Stimulated activated CD8-positive, alpha-beta memory T cell treated with anti-CD3 and anti-CD28 coated beads, Interleukin-7, amount 100 ng/mL, for 4 hours (primary cell): Measurements from ENCODE around the gene MED20.
"Not testable (repeated sequence)": the region's sequence is repeated elsewhere in the genome, so short reads cannot be mapped to it uniquely, and the experiment has no call there.

Experiments used
- DNase-seq, 2 donors: peaks; one replicate each; pipeline ENCODE4 v3.0.0-alpha.2; 2020; ENCODE audit warnings: low read depth in 2 of 2

The MED20 gene

GRCh38 chr6:41920921-41921711 is at the start of gene MED20, which contains the start of gene BYSL:
TSS of gene MED20 (minus strand) at chr6:41921139. CDS start at chr6:41921018, 121 bp downstream.
TSS of gene BYSL (plus strand) at chr6:41921499. CDS start at chr6:41921563, 64 bp downstream.
- DNase-seq = peak; percentile 88 to 91

DNA sequence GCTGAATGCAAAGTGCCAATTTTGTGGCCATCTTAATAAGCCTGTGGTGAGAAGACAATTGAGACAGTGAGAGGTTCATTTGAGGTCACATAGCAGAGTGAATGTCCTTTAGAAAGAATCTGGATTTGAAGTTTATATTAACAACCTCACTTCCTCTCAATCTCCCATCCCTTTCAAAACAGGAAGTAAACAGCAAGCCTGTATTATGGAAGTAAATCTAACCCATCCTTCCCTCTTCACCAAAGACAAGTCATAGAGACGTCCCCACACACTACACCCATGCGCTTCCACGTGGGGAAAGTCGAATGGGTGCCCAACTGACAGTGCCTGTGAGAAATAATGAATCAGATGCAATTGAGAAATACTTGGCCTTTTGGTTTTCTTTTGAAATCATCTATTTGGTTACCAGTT is 49.5 kb upstream of the MED20 start:
- peak; percentile 38 to 55 for DNase-seq

- DNase-seq = no peak
These were observed 46.7 kb upstream of the MED20 start for GRCh38 chr6:41967312-41968287.

GRCh38 chr6:41966961-41967311 is 46.0 kb upstream of the MED20 start:
- no peak for DNase-seq

DNA sequence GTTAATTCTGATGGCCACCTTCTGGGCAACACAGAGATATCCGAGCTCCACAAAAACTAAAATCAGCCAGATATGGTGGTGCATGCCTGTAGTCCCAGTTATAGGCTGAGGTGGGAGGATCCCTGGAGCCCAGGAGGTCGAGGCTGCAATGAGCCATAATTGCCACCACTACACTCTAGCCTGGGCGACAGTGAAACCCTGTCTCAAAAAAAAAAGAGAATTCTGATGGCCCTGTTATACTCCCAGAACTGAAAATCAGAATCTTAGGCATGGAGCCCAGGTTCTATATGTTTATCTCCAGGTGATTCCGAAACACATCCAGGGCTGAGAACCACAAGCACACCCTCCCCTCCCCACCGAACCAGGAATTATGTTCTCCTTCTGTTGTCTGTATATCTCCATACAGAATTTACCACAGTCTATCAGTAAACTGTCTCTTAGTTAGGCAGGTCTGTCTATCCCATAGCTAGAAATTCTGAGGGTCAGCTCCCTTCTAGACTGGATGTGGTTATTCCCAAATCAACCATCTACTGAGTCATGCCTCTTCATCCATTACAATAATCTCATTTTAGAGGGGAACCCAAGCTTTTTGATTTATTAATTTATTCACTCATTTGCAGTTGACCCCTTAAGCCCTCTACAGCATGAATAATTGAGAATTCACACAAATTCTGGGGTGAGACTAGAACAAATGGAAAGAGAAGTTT is 45.4 kb upstream of the MED20 start:
- DNase-seq = no peak

GRCh38 chr6:41965429-41966213 is 44.7 kb upstream of the MED20 start:
- DNase-seq = no peak

- no peak for DNase-seq
These were observed 43.4 kb upstream of the MED20 start for GRCh38 chr6:41964201-41964887.

GRCh38 chr6:41963371-41963770 is 42.4 kb upstream of the MED20 start:
- no peak for DNase-seq

GRCh38 chr6:41960028-41960427 is 39.1 kb upstream of the MED20 start:
- no peak for DNase-seq

DNA sequence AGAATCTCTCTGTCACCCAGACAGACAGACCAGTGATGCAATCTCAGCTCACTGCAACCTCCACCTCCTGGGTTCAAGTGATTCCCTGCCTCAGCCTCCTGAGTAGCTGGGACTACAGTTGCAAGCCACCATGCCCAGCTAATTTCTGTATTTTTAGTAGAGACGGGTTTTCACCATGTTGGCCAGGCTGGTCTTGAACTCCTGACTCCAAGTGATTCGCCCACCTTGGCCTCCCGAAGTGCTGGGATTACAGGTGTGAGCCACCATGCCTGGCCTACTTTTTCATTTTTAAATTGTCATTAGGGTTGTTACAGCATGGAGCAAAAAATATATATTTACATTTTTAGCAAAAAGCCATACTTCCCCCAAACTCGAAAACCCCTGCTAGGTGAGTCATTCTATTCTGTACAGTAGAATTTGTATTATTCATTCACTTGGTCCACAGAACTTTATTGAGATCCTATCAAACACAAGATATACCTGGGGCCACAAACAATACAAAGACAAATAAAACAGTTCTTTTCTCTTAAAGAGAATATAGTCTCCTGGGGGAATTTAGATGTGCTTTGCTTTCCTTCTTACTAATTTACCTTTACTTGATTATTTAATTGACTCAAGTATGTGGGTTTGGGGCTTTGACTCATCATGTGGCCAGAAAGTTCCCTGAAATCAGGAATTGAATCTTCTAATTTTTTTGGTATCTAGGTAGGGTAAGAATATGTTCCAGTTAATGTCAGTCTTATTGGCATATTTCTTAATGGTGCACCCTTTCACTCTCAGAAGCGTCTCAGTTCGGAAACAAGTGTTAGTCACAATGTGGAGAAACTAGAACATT is 37.3 kb upstream of the MED20 start:
- no peak for DNase-seq

- DNase-seq = no peak
These were observed 36.2 kb upstream of the MED20 start for GRCh38 chr6:41957117-41957516.

DNA sequence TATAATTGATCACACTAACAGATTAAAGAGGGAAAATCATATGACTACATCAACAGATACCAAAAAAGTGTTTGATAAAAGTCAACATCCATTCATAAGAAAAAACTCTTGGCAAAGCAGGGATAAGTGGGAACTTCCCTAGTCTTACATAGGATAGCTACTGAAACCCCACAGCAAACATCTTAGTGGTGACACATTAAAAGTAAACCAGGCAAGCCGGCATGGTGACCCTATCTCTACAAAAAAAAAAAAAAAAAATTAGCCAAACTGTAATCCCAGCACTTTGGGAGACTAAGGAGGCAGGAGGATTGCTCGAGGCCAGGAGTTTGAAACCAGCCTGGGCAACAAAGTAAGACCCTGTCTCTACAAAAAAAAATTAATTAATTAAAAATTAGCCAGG is 34.5 kb upstream of the MED20 start:
- no peak for DNase-seq

DNA sequence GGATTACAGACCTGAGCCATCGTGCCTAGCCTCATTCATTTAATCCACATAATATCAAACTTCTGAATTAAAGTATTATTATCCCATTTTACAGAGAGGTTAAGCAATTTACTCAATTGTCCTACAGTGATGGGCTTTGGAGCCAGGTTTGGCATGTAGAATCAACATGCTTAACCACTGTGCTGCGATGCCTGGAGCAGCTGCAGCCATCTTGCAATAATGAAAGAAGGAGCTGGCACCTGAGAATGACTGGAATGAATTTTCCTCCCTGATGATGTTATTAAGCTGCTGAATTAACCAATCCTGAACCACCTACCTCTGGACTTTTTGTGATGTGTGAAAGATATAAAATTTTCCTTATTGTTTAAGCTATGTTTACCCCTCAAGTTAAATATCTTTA is 33.7 kb upstream of the MED20 start:
- no peak for DNase-seq

DNA sequence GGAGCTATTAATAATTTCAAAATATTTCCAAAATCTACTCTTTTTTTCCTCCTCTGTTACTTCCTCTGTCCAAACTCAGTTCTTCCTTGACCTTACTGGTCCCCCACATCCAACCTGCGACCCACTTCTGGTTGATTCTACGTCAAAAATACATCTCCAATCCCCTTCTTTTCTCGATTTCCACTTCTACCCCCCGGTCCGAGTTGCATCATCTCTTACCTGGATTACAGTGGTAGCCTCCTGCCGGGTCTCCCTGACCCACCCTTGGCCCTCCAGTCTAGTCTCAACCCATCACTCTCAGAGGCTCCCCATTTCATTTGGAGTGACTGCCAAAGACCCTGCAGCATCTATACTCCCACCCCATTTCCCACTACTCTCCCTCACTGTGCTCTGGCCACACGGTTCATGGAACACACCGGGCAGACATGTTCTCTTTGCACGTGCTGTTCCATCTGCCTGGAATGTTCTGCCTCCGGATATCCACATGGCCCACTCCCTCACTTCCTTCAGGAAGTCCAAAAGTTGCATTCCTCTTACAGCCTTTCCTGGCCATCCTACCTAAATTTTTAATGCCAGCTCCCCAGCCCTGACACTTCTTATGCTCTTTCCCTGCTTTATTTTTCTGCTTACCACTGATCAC is 26.8 kb upstream of the MED20 start:
- DNase-seq = no peak

DNA sequence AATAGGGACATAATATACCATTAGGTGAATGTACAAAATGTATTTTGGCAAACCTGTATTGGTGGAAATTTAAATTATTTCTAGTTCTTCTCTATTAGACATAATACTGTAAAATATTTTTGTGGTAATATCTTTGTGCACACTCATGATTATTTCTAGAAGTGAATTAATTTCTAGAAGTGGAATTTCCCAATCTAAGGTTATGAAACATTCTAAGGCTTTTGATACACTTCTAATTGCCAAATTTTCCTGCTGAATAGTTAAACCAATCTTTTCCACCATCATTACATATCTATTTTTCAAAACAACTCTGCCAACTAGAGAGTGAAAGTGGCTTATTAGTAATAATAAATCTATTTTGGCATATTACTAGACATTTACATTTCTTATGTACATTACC is 22.5 kb upstream of the MED20 start:
- no peak for DNase-seq

GRCh38 chr6:41942882-41943281 is 21.9 kb upstream of the MED20 start:
- not testable (repeated sequence) for DNase-seq

DNA sequence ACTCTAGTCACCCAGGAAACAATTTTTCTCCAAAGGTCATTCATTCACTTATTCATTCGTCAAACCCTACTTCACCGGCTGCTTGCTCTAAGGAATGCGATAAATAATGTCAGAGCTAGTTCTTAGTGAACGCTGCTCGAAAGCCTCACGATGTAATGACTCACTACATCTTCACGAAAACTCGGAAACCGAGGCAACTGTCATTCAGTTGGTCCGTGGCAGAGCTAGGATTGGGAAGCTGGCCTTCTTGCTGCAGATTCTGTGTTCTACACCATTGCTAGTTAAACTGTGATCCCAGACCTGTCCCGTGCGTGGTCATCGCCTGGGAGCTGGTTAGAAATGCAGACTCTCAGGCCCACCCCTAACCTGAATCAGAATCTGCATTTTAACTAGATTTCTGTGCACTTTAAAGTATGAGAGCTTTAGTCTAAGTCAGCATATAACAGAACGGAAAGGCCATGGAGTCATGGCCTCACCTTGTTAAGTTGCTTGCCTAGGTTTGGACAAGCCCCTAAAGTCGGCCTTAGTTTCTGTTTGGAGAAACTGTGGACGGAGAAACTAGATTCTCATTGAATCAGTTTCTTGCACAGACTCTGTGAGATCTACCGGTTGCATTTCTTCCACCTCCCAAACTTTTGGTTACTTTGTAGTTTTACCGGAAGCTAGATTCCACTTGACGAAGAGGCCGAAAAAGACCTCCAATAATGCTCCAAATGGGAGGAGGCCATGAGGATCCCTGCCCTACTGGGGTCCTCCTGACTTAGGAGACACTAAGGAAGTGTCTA is 21.3 kb upstream of the MED20 start:
- DNase-seq = no peak

DNA sequence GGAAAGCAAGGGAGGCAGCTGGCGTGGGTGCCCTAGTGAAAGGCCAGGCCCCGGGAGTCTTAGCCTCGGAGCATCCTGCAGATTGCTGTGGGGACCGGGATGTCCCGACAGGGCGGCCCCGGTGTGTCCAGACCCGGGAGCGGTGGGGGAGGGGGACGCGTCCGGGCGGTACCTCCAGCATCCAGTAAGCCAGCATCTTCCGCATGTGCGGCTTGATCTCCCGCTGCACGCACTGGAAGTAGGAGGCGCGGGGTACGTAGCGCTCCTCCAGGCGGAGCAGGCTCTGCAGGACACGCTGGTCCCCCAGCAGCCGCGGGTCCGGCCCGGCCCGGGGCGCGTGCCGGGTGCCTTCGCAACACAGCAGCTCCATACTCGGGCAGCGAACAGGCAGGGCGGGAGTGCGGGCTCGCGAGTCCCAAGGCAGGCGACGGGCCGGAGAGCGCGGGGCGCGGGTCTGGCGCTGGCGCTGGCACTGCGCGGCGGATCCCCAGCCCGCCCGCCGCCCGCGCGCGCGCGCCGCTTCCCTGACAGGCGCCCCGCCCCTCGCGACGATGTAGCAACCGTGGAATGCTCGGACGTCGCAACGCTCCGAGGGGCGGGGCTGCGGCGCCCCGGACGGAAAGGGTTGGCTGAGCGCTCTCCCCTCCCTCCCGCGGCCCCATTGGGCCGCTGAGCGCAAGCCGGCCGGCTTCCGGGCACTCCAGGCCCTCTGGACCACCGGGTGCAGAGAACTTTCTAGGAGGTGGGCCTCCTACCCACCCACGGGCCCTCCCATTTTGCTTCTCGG is 20.5 kb upstream of the MED20 start, which contains the start of gene CCND3:
CCND3 (minus strand) TSS at position 529 of the 787 bp plus-strand sequence; CDS start at position 370, 159 bp downstream.
- peak; percentile 58 to 86 for DNase-seq
